Rectal smooth muscle tissue (tissue), 1 donor: ENCODE measurements around the gene KITLG.
"Not testable (repeated sequence)": the region's sequence is repeated elsewhere in the genome, so short reads cannot be mapped to it uniquely, and the experiment has no call there.

Source experiments
- H3K27ac ChIP-seq: one replicate; pipeline ENCODE4 v1.7.0; 2013; ENCODE audit warnings: low read depth, low read length, inconsistent platforms
- H3K27me3 ChIP-seq: one replicate; pipeline ENCODE4 v1.7.0; 2013; ENCODE audit warnings: low read length; ENCODE audit not compliant: control insufficient read depth, insufficient read depth
- H3K36me3 ChIP-seq: one replicate; pipeline ENCODE4 v1.7.0; 2013; ENCODE audit warnings: low read length; ENCODE audit not compliant: control insufficient read depth, insufficient read depth
- H3K4me1 ChIP-seq: one replicate; pipeline ENCODE4 v1.7.0; 2013; ENCODE audit warnings: low read length; ENCODE audit not compliant: control insufficient read depth, insufficient read depth
- H3K4me3 ChIP-seq: one replicate; pipeline ENCODE4 v1.7.0; 2013; ENCODE audit warnings: low read length
- H3K9ac ChIP-seq: one replicate; pipeline ENCODE4 v1.7.0; 2013; ENCODE audit warnings: low read length

The KITLG gene

GRCh38 chr12:88496891-88497371 lies 83.3 kb downstream of the KITLG start:
- peaks cover 8% of the 10 kb centered on the region for H3K4me1 ChIP-seq
- H3K9ac ChIP-seq: no peak overlapping the region
- no peaks in the 10 kb centered on the region for H3K36me3 ChIP-seq
- no peaks in the 10 kb centered on the region for H3K27me3 ChIP-seq
- no peak overlapping the region for H3K4me3 ChIP-seq
- H3K27ac ChIP-seq: no peak overlapping the region

DNA sequence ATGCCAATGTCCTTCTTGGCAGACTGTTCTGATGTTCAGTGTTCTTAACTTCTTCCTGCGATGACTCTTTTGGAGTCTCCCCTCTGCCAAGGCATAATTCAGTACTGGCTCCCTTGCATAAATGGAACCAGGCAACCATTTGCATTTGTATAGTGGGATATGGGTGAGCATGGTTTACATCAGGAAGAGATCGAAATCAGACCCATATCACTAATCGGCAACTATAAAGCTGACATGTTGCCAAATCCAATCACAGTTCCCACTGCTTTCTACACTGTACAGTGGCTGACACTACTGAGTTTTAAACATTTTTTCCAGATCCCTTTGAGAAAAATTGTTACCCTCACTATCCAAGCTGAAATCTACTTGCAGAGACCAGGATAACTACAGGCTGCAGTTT lies 83.8 kb downstream of the KITLG start:
- H3K4me1 ChIP-seq: peaks cover 8% of the 10 kb centered on the region
- H3K27ac ChIP-seq: no peak overlapping the region
- no peaks in the 10 kb centered on the region for H3K36me3 ChIP-seq
- no peak overlapping the region for H3K4me3 ChIP-seq
- no peaks in the 10 kb centered on the region for H3K27me3 ChIP-seq
- no peak overlapping the region for H3K9ac ChIP-seq

DNA sequence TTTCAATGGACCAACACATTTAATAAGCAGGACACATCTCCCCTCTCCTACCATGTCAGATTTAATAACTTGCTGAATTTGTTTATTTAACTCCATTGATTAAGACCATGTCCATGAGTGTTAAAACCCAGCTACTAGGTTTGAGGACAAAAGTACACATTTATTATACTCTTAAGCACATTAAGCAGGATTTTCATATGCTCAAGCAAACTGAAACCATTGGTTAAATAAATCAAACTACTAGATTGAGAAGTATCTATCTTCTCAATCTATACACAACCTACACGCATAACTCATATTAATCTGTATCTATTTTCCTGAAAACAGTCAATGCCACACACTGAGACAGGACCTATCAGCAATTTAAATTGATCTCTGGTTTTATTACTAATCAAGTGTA lies 85.2 kb downstream of the KITLG start:
- Histone ChIP-seq H3K4me3 (no peak overlapping the region), H3K4me1 (peaks cover 8% of the 10 kb centered on the region), H3K27ac (no peak overlapping the region), H3K27me3 (no peaks in the 10 kb centered on the region), H3K9ac (no peak overlapping the region), H3K36me3 (no peaks in the 10 kb centered on the region)

DNA sequence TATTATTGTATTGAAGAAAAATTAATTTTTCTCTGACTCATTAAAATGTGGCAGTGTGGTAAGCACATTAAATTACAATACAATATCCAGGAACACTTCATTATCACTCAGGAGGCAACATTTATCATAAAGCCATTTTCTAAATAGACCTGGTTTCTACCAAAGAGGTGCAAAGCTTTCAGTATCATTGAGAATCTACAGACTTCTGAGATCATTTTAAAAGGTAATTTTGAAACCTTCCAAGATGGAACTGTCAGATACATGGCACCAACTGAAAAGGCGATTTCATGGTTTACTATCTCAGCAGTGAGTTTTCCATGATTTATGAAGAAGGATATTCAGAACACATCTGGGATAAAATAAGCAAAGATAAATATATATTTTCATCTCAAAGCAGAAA lies 85.8 kb downstream of the KITLG start:
- Histone ChIP-seq H3K36me3 (no peaks in the 10 kb centered on the region), H3K4me3 (no peak overlapping the region), H3K4me1 (peaks cover 8% of the 10 kb centered on the region), H3K27me3 (no peaks in the 10 kb centered on the region), H3K9ac (no peak overlapping the region), H3K27ac (no peak overlapping the region)

- Histone ChIP-seq H3K36me3 (no peaks in the 10 kb centered on the region), H3K4me3 (no peak overlapping the region), H3K4me1 (peaks cover 8% of the 10 kb centered on the region), H3K27me3 (no peaks in the 10 kb centered on the region), H3K27ac (no peak overlapping the region), H3K9ac (no peak overlapping the region)
Measured at GRCh38 chr12:88493636-88494035, 86.6 kb downstream of the KITLG start.

DNA sequence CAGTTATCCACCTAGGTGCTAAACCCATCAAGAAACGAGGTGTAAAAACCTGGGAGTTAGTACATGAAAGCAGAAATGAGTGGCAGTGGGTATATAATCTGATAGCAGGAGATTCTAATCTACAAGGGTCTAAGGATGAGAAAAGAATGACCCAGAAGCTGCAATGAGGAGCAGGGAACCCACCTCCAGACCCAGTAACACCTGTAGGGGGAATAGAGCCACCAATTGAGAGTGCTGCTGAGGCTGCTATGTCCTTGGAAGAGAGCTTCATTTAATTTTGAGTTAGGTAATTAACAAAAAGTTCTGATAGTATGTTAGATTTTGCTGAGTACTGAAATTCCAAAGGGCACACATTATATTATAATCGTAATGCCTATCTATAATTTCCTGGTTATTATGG lies 89.8 kb downstream of the KITLG start:
- Histone ChIP-seq H3K9ac (no peak overlapping the region), H3K4me1 (peaks cover 3% of the 10 kb centered on the region), H3K36me3 (no peaks in the 10 kb centered on the region), H3K27ac (no peak overlapping the region), H3K4me3 (no peak overlapping the region), H3K27me3 (no peaks in the 10 kb centered on the region)

- Histone ChIP-seq H3K27me3 (no peaks in the 10 kb centered on the region), H3K9ac (no peak overlapping the region), H3K4me3 (no peak overlapping the region), H3K36me3 (no peaks in the 10 kb centered on the region), H3K27ac (no peak overlapping the region), H3K4me1 (peaks cover 16% of the 10 kb centered on the region)
Measured at GRCh38 chr12:88472775-88473174, 107.5 kb downstream of the KITLG start.

- Histone ChIP-seq H3K9ac (no peak overlapping the region), H3K4me3 (no peak overlapping the region), H3K4me1 (peaks cover 16% of the 10 kb centered on the region), H3K27me3 (no peaks in the 10 kb centered on the region), H3K27ac (no peak overlapping the region), H3K36me3 (no peaks in the 10 kb centered on the region)
Measured at GRCh38 chr12:88472248-88472647, 108.0 kb downstream of the KITLG start.

GRCh38 chr12:88471331-88472045 lies 108.8 kb downstream of the KITLG start:
- Histone ChIP-seq H3K9ac (no peak overlapping the region), H3K36me3 (no peaks in the 10 kb centered on the region), H3K4me3 (no peak overlapping the region), H3K27me3 (no peaks in the 10 kb centered on the region), H3K27ac (no peak overlapping the region), H3K4me1 (peaks cover 16% of the 10 kb centered on the region)

DNA sequence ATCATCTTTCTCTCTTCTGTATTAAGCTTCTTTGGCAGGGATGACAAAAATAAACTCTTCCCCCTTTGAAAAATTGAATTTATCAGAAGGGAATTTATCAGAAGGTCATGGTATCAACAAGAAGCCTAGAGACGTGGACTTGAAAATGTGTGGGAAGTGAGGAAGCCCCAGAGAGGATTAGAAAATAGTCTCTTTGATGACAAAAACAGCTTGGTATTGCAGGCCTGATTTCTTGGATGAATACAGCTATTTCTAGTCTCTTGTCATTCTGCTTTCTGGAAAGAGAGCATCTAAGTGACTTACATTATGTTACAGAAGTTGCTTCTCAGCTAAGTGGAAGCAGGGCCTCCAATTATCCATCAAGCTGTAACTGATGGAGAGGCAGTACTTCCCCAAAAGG lies 111.1 kb downstream of the KITLG start:
- H3K27ac ChIP-seq: no peak overlapping the region
- H3K9ac ChIP-seq: no peak overlapping the region

DNA sequence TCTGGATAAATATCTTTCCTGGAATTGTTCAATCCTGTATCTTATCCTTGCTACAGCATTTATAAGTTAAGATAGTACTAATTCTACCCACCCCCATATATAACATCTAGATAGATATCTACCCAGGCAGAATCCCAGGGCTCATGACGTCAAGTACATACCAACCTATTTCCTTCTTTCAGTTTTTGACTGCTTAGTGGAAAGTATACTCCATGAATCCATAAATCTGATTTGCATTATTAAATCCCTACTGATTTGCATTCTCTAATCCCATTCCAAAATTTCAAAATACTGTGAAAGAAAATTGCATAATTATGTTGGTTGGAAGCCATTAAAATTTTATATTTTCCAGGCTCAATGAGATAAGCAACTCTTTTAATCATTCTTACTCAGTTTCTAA lies 111.7 kb downstream of the KITLG start:
- Histone ChIP-seq H3K36me3 (no peaks in the 10 kb centered on the region), H3K27me3 (no peaks in the 10 kb centered on the region), H3K27ac (no peak overlapping the region), H3K4me3 (no peak overlapping the region), H3K4me1 (peaks cover 16% of the 10 kb centered on the region), H3K9ac (no peak overlapping the region)

More for the DNA sequence above, 111.1 kb downstream of the KITLG start:
- Histone ChIP-seq H3K4me1 (peaks cover 16% of the 10 kb centered on the region), H3K36me3 (no peaks in the 10 kb centered on the region), H3K27me3 (no peaks in the 10 kb centered on the region), H3K4me3 (no peak overlapping the region)

DNA sequence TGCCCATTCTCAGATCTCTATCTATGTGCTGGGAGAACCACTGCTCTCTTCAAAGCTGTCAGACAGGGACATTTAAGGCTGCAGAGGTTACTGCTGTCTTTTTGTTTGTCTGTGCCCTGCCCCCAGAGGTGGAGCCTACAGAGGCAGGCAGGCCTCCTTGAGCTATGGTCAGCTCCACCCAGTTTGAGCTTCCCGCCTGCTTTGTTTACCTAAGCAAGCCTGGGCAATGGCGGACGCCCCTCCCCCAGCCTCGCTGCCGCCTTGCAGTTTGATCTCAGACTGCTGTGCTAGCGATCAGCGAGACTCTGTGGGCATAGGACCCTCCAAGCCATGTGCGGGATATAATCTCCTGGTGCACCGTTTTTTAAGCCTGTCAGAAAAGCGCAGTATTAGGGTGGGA lies 113.6 kb downstream of the KITLG start:
- not testable (repeated sequence) for H3K4me3 ChIP-seq, H3K9ac ChIP-seq, H3K27ac ChIP-seq, H3K4me1 ChIP-seq, H3K27me3 ChIP-seq, H3K36me3 ChIP-seq

DNA sequence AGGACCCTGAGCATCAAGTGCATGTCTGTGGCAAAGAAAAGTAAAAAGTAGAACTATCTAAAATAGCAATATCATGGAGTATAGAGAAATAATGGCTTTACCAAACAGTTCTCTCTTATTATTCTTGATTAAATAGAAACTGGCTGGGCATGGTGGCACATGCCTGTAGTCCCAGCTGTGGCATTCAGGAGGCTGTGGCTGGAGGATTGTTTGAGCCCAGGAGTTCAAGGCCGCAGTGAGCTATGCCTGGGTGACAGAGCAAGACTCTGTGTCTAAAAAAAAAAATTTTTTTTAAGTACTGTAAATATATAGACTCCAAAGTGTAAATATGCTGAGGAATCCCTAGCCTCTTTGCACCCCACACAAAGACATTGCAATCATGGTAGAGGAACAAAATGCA lies 121.9 kb downstream of the KITLG start:
- no peaks in the 10 kb centered on the region for H3K27me3 ChIP-seq
- no peak overlapping the region for H3K9ac ChIP-seq
- no peaks in the 10 kb centered on the region for H3K4me1 ChIP-seq
- H3K36me3 ChIP-seq: no peaks in the 10 kb centered on the region
- no peak overlapping the region for H3K27ac ChIP-seq
- no peak overlapping the region for H3K4me3 ChIP-seq
